Heart left ventricle (tissue), 13 donors: Measurements from ENCODE around the gene DIAPH2.

ENCODE experiments used
- CTCF ChIP-seq, 12 donors: fragments of 200-600 bp; sonication (generic) in 4 of 12; IDR thresholded peaks; one replicate each; pipeline versions ENCODE4 v1.5.0 to v1.8.0; 2018 to 2022; ENCODE audit warnings: antibody characterized with exemption in 12 of 12, mild to moderate bottlenecking in 5 of 12
- POLR2A ChIP-seq, 2 donors: fragments of 450-650 bp; IDR thresholded peaks; one replicate each; pipeline ENCODE4 v1.6.1; 2017; ENCODE audit warnings: antibody characterized with exemption in 2 of 2, mild to moderate bottlenecking in 2 of 2, moderate library complexity in 2 of 2
- donor health status: ischemic (EF 13 %, LVEDD 7.1; RV severe dilation, severe dysfunction).
- donor health status: DM: no; HTN: yes; CAD: no.
- donor health status: DM: no; HTN: no; CAD: no.
- donor health status: ischemic (EF 25% LVEDD 6.9; RV normal size, moderate dysfunction).
- donor health status: ischemic (EF 25% LVEDD 5.7; RV mildly dilated, moderate dysfunction).
- donor health status: ischemic (EF 35%, LVEDD 5.7; RV mildly dilated, moderate dysfunction).
- donor health status: nonischemic (EF 11% LVEDD 7.7; RV severe dilation, severe dysfunction).
- donor health status: DM: yes; HTN: yes; CAD: no.
- donor health status: PGD.
- donor health status: ischemic (EF 29% LVEDD 5.4; RV normal size, mild dysfunction).
- donor health status: nonischemic (EF 23%, LVEDD 6.1; RV moderate dilation, normal function).

GRCh38 chrX:97636473-97637140 is 952.0 kb downstream of the DIAPH2 start:
- TF ChIP-seq CTCF (IDR thresholded peaks at IDR 0.05) (no peak), POLR2A (IDR thresholded peaks at IDR 0.05) (no peak)
